ENCODE data around the gene PNMA8B. TPM values are rescaled to one million over a fixed set of nuclear protein-coding genes. Genes with fewer than 3 reads are reported as not detected.

The PNMA8B gene
- total RNA-seq, 1 donor from 2014 or later = 2.1 TPM

DNA sequence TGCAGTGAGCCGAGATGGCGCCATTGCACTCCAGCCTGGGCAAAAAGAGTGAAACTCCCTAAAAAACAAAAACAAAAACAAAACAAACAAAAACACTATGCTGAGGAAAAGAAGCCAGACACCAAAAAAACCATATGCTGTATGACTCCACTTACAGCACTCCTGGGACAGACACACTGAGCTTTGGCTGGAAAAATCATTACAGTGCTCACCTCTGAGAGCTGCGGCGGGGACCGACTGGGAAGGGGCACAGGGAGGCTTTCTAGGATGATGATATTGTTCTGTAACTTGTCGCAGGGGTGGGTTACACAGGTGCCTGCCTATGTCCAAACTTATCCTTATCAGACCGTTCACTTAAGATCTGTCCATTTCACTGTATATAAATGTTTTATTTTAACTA, 32.2 kb downstream of the PNMA8B start:
- no peak for DNase-seq (ENCODE audit: low read depth)
- no peak overlapping the region for H3K4me3 ChIP-seq (ENCODE audit: low read depth, low read length)
- H3K27me3 ChIP-seq (ENCODE audit: control insufficient read depth, insufficient read depth, low read length) = no peaks in the 10 kb centered on the region
- TF ChIP-seq, protein P1, sequence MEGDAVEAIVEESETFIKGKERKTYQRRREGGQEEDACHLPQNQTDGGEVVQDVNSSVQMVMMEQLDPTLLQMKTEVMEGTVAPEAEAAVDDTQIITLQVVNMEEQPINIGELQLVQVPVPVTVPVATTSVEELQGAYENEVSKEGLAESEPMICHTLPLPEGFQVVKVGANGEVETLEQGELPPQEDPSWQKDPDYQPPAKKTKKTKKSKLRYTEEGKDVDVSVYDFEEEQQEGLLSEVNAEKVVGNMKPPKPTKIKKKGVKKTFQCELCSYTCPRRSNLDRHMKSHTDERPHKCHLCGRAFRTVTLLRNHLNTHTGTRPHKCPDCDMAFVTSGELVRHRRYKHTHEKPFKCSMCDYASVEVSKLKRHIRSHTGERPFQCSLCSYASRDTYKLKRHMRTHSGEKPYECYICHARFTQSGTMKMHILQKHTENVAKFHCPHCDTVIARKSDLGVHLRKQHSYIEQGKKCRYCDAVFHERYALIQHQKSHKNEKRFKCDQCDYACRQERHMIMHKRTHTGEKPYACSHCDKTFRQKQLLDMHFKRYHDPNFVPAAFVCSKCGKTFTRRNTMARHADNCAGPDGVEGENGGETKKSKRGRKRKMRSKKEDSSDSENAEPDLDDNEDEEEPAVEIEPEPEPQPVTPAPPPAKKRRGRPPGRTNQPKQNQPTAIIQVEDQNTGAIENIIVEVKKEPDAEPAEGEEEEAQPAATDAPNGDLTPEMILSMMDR (IDR thresholded peaks at IDR 0.05; ENCODE audit: insufficient read depth, low read length, poor library complexity, severe bottlenecking) = no peak
- H3K36me3 ChIP-seq (ENCODE audit: control insufficient read depth, insufficient read depth, low read length) = no peaks in the 10 kb centered on the region

DNA sequence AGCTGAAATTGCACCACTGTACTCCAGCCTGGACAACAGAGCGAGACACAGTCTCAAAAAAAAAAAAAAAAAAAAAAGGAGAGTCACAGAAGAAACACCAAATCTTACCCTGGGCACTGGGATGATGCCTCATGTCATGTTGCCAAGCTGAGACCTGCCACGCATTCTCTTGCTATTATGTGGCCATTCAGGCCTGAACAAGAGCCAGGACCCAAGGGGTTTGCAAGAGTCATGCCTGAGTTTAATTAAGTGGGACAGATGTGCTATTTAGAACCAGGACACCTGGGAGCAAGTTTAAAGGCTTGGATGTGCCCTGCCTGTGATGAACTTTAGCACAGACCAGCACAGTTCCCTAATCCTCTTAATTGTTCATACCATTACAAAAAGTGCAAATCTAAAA, 34.1 kb downstream of the PNMA8B start:
- TF ChIP-seq, protein P1 (IDR thresholded peaks at IDR 0.05; ENCODE audit: insufficient read depth, low read length, poor library complexity, severe bottlenecking) = no peak
- DNase-seq (ENCODE audit: low read depth) = no peak
- Histone ChIP-seq H3K27me3 (ENCODE audit: control insufficient read depth, insufficient read depth, low read length) (no peaks in the 10 kb centered on the region), H3K4me3 (ENCODE audit: low read depth, low read length) (no peak overlapping the region), H3K36me3 (ENCODE audit: control insufficient read depth, insufficient read depth, low read length) (no peaks in the 10 kb centered on the region)

DNA sequence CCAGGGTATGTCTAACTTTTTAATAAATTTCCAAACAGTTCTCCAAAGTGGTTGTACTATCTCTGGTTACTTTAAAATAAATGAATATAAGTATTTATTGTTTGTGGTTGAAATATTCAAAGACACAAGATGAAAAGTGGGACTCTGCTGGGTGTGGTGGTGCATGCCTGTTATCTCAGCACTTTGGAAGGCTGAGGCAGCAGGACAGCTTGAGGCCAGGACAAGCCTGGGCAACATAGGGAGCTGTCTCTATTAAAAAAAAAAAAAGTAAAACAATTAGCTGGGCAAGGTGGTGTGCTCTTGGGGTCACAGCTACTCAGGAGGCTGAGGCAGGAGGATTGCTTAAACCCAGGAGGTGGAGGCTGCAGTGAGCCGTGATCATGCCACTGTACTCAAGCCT, 34.7 kb downstream of the PNMA8B start:
- H3K36me3 ChIP-seq (ENCODE audit: control insufficient read depth, insufficient read depth, low read length) = no peaks in the 10 kb centered on the region
- H3K27me3 ChIP-seq (ENCODE audit: control insufficient read depth, insufficient read depth, low read length) = no peaks in the 10 kb centered on the region
- no peak for DNase-seq (ENCODE audit: low read depth)
- no peak overlapping the region for H3K4me3 ChIP-seq (ENCODE audit: low read depth, low read length)
- TF ChIP-seq, protein P1 (IDR thresholded peaks at IDR 0.05; ENCODE audit: insufficient read depth, low read length, poor library complexity, severe bottlenecking) = no peak

DNA sequence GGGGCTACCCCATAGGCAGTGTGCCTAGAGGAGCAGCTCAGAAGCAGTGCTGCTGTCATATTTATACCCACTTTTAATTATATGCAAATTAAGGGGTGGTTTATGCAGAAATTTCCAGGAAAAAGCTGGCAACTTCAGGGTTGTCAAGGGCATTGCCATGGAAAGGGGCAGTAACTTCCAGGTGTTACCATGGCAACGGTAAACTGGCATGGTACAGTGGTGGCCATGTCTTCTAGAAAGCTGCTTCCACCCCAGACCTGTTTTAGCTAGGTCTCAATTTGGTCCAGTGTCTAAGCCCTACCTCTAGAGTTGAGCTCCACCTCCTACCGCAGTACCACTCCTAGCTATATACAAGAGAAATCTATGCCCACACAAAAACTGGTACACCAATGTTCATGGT, 35.6 kb downstream of the PNMA8B start:
- Histone ChIP-seq H3K27me3 (ENCODE audit: control insufficient read depth, insufficient read depth, low read length) (no peaks in the 10 kb centered on the region), H3K36me3 (ENCODE audit: control insufficient read depth, insufficient read depth, low read length) (no peaks in the 10 kb centered on the region), H3K4me3 (ENCODE audit: low read depth, low read length) (no peak overlapping the region)
- no peak for DNase-seq (ENCODE audit: low read depth)
- TF ChIP-seq, protein P1 (IDR thresholded peaks at IDR 0.05; ENCODE audit: insufficient read depth, low read length, poor library complexity, severe bottlenecking) = no peak

DNA sequence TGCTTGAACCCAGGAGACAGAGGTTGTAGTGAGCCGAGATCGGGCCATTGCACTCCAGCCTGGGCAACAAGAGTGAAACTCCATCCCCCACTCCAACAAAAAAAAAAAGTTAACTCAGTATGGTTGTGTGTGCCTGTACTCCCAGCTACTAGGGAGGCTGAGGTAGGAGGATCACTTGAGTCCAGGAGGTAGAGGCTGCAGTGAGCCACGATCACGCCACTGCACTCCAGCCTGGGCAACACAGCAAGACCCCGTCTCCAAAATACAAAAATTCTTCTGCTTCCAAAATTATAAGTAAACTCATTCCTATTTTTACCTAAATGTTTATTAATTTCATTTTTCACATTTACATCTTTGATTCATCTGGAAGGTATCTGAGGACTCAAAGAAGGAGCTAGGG, 38.7 kb downstream of the PNMA8B start:
- DNase-seq (ENCODE audit: low read depth) = no peak
- TF ChIP-seq, protein P1 (IDR thresholded peaks at IDR 0.05; ENCODE audit: insufficient read depth, low read length, poor library complexity, severe bottlenecking) = no peak
- H3K36me3 ChIP-seq (ENCODE audit: control insufficient read depth, insufficient read depth, low read length) = no peaks in the 10 kb centered on the region
- H3K4me3 ChIP-seq (ENCODE audit: low read depth, low read length) = no peak overlapping the region
- no peaks in the 10 kb centered on the region for H3K27me3 ChIP-seq (ENCODE audit: control insufficient read depth, insufficient read depth, low read length)

DNA sequence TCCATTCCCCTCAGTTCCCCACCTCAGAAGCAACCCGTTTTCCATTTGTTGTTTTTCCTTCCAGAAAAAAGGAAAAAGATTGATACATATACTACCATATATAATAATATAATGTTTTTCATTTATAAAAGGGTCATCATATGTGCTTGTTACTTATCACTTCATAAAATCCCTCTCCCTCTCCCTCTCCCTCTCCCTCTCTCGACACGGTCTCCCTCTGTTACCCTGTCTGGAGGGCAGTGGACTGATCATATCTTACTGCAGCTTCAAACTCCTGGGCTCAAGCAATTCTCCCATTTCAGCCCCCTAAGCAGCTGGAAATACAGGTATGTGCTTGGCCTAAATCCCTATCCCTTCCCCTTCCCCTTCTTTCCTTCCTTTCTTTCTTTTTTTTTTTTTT, 41.4 kb downstream of the PNMA8B start:
- TF ChIP-seq, protein P1 (IDR thresholded peaks at IDR 0.05; ENCODE audit: insufficient read depth, low read length, poor library complexity, severe bottlenecking) = no peak
- DNase-seq (ENCODE audit: low read depth) = no peak

More for the DNA sequence above, 41.4 kb downstream of the PNMA8B start:
- H3K27me3 ChIP-seq (ENCODE audit: control insufficient read depth, insufficient read depth, low read length) = no peaks in the 10 kb centered on the region
- H3K4me3 ChIP-seq (ENCODE audit: low read depth, low read length) = no peak overlapping the region
- H3K36me3 ChIP-seq (ENCODE audit: control insufficient read depth, insufficient read depth, low read length) = no peaks in the 10 kb centered on the region

Measured in kidney epithelial cell (primary cell).